GM12873 (cell line): ENCODE data around the gene RUFY4.

Source experiments
- CTCF ChIP-seq: IDR thresholded peaks from 2 replicates; pipeline ENCODE4 v1.5.1; 2012; ENCODE audit warnings: low read depth, mild to moderate bottlenecking, moderate library complexity, low read length, control low read depth; ENCODE audit not compliant: insufficient read depth; ENCODE audit errors: missing control alignments

RUFY4 gene

GRCh38 chr2:218039171-218039570 lies 29.9 kb upstream of the RUFY4 start:
- no peak for TF ChIP-seq CTCF

GRCh38 chr2:218040883-218041282 lies 28.2 kb upstream of the RUFY4 start:
- TF ChIP-seq CTCF = no peak

GRCh38 chr2:218041302-218042168 lies 27.5 kb upstream of the RUFY4 start:
- no peak for TF ChIP-seq CTCF

DNA sequence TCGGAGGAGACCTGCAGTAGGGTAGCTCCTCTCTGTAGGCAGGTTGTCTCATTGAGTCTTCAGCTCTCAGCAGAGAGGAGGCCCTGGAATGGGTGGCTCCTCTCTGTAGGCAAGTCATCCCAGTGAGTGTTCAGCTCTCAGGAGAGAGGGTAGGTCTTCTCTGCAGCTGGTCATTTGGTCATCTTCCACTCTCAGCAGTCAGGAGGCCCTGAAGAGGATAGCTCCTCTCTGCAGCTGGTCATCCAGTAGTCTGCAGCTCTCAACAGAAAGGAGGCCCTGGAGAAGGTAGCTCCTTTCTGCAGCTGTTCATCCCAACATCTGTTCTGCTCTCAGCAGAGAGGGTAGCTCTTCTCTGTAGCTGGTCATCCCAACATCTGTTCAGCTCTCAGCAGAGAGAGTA lies 26.0 kb upstream of the RUFY4 start:
- TF ChIP-seq CTCF = no peak

GRCh38 chr2:218043701-218044109 lies 25.3 kb upstream of the RUFY4 start:
- no peak for TF ChIP-seq CTCF

DNA sequence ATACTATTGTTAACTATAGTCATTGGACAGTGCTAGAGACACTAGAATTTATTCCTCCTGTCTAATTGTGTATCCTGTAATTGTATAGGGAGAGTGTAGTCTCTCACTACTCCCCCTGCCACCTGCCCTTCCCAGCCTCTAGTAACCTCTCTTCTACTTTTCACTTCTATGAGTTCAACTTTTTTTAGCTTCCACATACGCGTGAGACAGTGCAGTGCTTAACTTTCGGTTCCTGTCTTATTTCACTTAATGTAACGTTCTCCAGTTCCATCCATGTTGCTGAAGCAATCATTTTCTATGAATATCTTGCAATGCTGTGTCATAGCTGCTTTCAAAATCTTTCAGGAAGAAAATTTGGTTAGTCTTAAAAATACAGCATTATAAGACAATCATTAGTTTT lies 22.8 kb upstream of the RUFY4 start:
- no peak for TF ChIP-seq CTCF

DNA sequence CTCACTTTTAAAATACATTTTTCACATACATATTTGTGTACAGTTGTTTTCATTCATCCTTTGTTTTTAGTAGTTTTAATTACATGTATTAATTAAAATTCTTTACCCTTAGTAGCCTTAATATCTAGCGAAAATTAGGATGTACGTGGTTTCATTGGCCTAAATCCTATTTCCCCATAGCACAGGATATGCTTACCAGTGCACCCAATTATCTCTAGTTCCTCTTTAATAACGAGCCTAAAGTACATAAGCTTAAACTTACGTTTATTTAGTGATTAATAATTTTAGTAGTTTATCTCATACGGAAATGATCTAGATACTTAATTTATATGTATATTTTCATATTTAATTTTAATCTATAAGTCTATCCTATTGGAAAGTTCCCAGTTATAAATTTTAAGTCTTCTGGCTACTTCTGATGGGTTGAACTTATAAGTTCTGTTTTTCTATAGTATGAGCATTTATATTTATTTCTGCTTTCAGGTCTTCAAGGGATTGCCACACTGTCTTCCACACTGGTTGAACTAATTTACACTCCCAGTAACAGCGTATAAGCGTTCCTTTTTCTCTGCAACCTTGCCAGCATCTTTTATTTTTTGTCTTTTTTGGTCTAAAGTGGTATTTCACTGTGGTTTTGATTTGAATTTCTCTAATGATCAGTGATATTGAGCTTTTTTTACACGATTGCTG lies 21.4 kb upstream of the RUFY4 start:
- no peak for TF ChIP-seq CTCF
